ENCODE data around the gene ADGRD1.
A peak's percentile ranks its signal among the peaks of the same experiment; 100 is the strongest.
"Not testable (repeated sequence)": the region's sequence is repeated elsewhere in the genome, so short reads cannot be mapped to it uniquely, and the experiment has no call there.

The ADGRD1 gene

GRCh38 chr12:131124487-131125280 is 171.0 kb downstream of the ADGRD1 start:
- no peak for FAIRE-seq
- DNase-seq (ENCODE audit: extremely low spot score, insufficient read length, low read depth), result no peak

GRCh38 chr12:131126662-131127173 is 173.0 kb downstream of the ADGRD1 start:
- FAIRE-seq, result no peak
- DNase-seq (ENCODE audit: extremely low spot score, insufficient read length, low read depth), result no peak

- DNase-seq (ENCODE audit: extremely low spot score, insufficient read length, low read depth) (no peak), FAIRE-seq (no peak)
Observed at GRCh38 chr12:131128556-131128955, 174.8 kb downstream of the ADGRD1 start.

- FAIRE-seq; DNase-seq (ENCODE audit: extremely low spot score, insufficient read length, low read depth): not testable (repeated sequence)
Observed at GRCh38 chr12:131128966-131129619, 175.4 kb downstream of the ADGRD1 start.

GRCh38 chr12:131129839-131130238 is 176.1 kb downstream of the ADGRD1 start:
- DNase-seq (ENCODE audit: extremely low spot score, insufficient read length, low read depth) (no peak), FAIRE-seq (no peak)

- no peak for FAIRE-seq
- no peak for DNase-seq (ENCODE audit: extremely low spot score, insufficient read length, low read depth)
Observed at GRCh38 chr12:131130311-131130911, 176.7 kb downstream of the ADGRD1 start.

GRCh38 chr12:131131077-131131807 is 177.5 kb downstream of the ADGRD1 start:
- DNase-seq (ENCODE audit: extremely low spot score, insufficient read length, low read depth) (no peak), FAIRE-seq (no peak)

GRCh38 chr12:131131808-131132117 is 178.1 kb downstream of the ADGRD1 start:
- no peak for FAIRE-seq
- DNase-seq (ENCODE audit: extremely low spot score, insufficient read length, low read depth), result no peak

GRCh38 chr12:131132118-131132892 is 178.6 kb downstream of the ADGRD1 start:
- peak; percentile 68 for DNase-seq (ENCODE audit: extremely low spot score, insufficient read length, low read depth)
- peak; percentile 73 for FAIRE-seq

GRCh38 chr12:131133015-131133905 is 179.6 kb downstream of the ADGRD1 start:
- no peak for FAIRE-seq
- no peak for DNase-seq (ENCODE audit: extremely low spot score, insufficient read length, low read depth)

GRCh38 chr12:131133994-131134393 is 180.3 kb downstream of the ADGRD1 start:
- DNase-seq (ENCODE audit: extremely low spot score, insufficient read length, low read depth), result no peak
- FAIRE-seq, result no peak

- no peak for FAIRE-seq
Observed at GRCh38 chr12:131134523-131135310, 181.0 kb downstream of the ADGRD1 start.

GRCh38 chr12:131135311-131135785 is 181.6 kb downstream of the ADGRD1 start:
- no peak for FAIRE-seq
- no peak for DNase-seq (ENCODE audit: extremely low spot score, insufficient read length, low read depth)

More at GRCh38 chr12:131134523-131135310, 181.0 kb downstream of the ADGRD1 start:
- DNase-seq (ENCODE audit: extremely low spot score, insufficient read length, low read depth), result no peak

GRCh38 chr12:131135786-131136538 is 182.3 kb downstream of the ADGRD1 start:
- no peak for DNase-seq (ENCODE audit: extremely low spot score, insufficient read length, low read depth)
- FAIRE-seq, result no peak

GRCh38 chr12:131136539-131136872 is 182.8 kb downstream of the ADGRD1 start:
- DNase-seq (ENCODE audit: extremely low spot score, insufficient read length, low read depth) (no peak), FAIRE-seq (no peak)

- FAIRE-seq (no peak), DNase-seq (ENCODE audit: extremely low spot score, insufficient read length, low read depth) (no peak)
Observed at GRCh38 chr12:131137009-131137835, 183.5 kb downstream of the ADGRD1 start.

Measured in GM18507 (cell line).